GM21447 (cell line): ENCODE data around the gene RNF4.
A peak's percentile ranks its signal among the peaks of the same experiment; 100 is the strongest.
"Not testable (repeated sequence)": the region's sequence is repeated elsewhere in the genome, so short reads cannot be mapped to it uniquely, and the experiment has no call there.

Source experiments
- ATAC-seq: cut with Tn5 transposase; IDR thresholded peaks from one replicate; pipeline ENCODE4 v1.9.1; 2021; ENCODE audit not compliant: unreplicated experiment

RNF4 gene

DNA sequence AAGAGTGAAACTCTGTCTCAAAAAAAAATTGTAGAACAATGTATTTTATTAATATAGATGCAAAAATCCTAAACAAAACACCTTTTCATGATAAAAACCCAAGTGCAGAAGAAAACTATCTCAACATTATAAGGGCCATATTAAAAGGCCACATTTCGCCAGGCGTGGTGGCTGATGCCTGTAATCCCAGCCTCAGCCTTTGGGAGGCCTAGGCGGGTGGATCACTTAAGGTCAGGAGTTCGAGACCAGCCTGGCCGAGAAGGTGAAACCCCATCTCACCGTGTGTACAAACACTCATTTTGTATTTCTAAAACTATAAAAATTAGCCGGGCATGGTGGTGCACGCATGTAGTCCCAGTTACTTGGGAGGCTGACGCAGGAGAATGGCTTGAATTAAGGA, 57.7 kb downstream of the RNF4 start:
- ATAC-seq = no peak

DNA sequence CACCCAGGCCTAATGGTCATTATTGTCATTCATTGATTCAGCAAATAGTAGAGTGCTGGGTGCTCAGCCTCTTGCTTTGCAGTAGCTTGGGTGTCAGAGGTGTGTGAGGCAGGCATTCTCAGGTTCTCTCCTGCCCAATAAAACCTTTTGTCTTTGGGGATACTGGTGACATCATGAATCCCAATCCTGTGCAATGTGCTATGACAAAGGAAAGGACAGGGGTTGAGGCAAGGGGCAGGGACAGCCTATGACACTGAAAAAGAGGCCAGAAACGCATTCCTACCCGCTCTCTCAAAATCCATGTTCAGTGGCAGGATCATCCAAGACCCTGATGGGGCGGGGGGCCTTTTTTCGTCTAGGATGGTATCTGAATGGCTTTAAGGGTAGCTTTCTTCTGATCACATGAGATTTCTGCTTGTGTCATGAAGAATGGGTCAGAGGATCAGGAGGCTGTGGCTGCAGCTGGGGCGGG, 66.0 kb downstream of the RNF4 start:
- ATAC-seq = no peak

DNA sequence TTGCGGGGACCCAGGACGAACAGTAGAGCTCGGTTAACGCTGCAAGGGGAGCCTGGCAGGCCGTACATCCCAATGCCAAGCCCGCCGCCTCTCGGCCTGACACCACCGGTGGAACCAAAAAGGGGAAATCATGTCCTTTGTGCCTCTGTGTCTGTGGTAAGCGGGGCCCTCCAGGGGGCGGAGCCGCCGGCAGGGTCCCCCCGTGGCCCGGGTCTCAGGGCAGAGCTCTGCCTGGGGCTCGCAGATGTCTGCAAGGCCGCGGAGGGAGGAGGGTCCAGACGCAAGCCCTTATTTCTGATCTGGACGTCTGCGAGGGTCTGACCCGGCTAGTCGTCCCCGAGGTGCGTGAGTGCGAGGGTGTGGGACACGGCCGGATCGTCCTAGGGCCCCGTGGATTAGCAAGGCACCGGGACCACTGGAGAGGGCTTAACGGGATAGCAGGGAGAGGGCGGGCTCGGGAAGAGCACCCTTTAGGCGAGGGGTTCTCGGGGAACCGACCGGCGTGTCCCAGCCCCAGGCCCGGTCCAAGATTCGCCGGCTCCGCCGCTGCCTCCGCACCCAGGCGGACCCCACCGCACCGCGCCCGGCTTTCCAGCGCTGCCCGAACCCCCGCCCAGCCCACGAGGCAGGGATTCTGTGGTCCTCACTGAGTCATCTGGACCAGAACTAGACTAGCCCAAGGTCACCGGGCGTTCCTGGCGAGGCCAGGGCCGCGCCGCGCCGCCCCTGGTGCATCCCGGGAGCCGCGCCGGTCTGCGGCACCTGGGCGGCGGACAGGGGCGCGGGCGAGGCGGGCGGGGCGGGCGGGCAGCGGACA, 66.7 kb downstream of the RNF4 start:
- ATAC-seq = peak; percentile 18

DNA sequence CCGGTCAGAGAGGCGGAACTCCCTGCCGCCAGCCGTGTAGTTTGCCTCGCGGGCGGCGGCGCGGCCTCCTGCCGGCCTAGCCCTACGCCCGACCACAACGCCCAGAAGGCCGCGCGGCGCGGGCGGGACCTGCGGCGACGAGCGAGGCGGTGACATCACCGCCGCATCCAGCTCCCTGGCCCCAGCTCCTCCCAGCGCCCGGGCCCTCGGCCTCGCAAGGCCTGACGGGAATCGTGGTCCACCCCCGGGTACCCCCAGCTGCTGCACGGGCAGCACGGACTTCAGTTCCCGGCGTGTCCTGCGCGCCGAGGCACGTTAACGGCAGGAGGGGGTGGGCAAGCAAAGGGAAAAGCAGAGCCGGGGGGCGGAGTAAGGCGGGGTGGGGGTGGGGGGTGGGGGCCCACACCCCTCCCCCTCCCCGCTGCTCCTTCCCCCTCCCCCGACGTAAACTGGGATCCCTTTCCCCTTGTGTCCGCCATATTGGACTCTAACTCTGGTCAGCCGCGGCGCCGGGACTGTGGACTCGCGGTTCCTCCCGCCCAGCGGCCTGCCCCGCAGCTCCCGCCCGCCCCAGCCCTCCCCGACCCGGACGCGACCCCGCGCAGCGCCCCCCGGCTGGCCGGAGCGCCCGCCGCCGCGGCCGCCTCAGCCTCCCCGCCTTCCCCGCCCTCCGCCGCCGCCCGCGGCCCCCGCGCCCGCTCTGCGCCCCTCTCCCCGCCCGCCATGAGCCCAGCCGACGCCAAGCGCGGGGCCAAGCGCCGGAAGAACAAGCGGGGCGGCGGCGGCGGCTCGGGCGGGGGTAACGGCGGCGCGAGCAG, 67.5 kb downstream of the RNF4 start, which contains the start of gene FAM193A:
FAM193A (plus strand) TSS at position 455 of the 818 bp plus-strand sequence; CDS start at position 724, 269 bp downstream.
- ATAC-seq = peak; percentile 83

DNA sequence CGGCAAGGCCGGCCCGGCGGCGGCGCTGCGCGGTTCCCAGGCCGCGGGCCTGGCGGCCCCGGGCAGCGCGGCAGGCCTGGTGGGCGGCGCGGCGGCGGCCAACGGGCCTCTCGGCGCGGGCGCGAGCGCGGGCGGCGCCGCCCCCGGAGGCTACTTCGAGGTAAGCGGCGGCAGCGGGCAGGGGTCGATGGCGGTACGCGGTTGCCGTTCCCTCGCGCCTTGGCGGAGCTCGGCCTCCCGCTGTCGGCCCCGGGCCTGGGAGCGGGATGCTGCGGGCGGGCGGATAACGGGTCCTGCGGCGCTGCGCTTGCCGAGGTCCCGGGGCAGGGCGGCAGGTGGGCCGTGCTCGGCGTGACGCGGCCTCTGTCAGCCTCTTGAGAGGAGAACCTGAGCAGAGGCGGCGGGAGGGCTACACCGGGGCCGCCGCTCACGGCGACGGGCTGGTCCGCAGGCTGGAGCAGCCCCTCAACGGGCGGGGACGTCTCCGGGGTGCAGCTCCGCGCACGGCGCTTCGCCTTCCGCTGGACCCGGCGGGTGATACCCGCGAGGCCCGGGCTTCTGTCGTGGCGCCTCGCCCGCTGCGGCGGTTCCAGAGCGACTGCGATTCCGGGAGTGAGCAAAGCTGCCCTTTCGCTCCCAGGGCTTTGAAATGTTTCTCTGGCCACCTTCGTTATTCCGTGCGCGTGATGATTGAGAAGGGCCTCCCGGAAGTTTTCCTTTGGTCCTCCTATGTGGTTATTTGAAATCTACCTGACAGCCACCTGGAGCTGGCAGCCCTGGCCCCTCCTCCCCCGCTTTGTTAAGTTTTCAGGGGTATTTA, 68.3 kb downstream of the RNF4 start:
- ATAC-seq = peak; percentile 16

DNA sequence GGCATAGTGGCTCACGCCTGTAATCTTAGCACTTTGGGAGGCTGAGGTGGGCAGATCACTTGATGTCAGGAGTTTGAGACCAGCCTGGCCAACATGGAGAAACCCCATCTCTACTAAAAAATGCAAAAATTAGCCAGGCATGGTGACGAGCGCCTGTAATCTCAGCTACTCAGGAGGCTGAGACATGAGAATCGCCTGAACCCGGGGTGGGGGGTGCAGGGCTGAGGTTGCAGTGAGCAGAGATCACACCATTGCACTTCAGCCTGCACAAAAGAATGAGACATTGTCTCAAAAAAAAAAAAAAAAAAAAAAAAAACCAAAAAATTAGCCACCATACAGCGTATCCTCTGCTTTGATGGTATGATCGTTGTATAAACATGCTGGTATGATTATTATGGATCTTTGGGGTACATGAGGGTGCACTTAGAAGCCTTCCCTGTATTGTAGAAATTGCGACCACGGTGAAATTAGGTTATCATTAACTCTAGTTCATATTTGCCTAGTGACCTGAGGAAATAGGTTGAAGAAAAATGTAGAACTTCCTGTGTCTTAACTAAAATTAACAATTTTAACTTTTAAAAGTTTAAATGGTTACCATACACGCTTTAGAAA, 74.8 kb downstream of the RNF4 start:
- not testable (repeated sequence) for ATAC-seq

DNA sequence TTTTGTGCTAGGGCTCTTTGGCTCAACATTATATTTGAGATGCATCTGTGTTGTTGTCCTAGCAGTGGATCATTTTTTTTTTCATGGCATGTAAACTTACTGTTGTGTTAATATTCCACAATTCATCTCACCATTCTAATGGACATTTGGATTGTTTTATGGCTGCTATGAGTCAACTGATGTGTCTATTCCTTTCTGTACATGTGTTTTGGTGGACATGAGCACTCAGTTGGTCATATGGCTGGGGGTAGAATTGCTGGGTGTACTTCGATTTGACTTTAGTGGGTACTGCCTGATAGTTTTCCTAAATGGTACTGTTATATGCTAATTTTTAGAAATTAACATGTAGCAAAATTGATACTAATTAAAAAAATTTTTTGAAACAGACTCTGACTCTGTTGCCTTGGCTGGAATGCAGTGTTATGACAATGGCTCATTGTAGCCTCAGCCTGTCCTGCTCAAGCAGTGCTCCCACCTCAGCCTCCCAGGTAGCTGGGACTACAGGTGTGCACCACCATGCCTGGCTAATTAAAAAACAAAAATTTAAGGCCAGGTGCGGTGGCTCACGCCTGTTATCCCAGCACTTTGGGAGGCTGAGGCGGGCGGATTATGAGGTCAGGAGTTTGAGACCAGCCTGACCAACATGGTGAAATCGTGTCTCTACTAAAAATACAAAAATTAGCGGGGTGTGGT, 76.6 kb downstream of the RNF4 start:
- ATAC-seq = no peak

DNA sequence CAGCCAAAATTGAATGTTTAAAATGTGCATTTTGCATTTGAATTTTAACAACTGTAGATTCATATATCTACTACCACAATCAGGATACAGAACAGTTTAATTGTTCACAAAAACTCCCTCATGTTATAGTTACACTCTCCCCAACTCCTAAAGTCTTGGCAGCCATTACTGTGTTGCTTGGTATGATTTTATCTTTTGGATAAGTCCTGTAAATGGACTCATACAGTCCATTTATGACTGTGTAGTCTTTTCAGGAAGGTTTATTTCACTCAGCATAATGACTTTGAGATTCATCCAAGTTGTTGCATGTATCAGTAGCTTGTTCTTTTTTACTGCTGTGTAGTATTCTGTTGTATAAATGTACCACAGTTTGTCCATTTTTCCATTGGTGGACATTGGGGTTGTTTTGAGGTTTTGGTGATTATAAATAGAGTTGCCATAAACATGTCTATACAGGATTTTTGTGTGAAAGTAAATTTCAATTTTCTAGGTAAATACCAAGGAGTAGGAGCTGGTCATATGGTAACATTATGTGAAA, 77.4 kb downstream of the RNF4 start:
- ATAC-seq = no peak

DNA sequence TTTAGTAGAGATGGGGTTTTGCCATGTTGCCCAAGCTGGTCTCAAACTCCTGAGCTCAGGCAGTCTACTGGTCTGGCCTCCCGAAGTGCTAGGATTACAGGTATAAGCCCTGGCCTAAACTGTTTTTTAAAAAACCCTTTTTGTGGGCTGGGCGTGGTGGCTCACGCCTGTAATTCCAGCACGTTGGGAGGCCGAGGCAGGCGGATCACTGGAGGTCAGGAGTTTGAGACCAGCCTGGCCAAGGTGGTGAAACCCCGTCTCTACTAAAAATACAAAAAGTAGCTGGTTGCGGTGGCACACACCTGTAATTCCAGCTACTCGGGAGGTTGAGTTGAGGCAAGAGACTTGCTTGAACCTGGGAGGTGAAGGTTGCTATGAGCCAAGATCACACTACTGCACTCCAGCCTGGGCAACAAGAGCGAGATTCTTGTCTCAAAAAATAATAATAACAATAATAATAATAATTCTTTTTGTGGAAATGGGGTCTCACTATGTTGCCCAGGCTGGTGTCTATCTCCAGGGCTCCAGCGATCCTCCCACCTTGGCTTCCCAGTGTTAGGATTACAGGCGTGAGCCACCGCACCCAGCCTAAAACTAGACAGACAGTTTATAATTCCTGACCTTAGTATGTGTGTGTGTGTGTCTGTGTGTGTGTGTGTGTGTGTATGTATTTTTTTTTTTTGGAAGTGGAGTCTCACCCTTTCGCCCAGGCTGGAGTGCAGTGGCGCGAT, 78.2 kb downstream of the RNF4 start:
- ATAC-seq = not testable (repeated sequence)

DNA sequence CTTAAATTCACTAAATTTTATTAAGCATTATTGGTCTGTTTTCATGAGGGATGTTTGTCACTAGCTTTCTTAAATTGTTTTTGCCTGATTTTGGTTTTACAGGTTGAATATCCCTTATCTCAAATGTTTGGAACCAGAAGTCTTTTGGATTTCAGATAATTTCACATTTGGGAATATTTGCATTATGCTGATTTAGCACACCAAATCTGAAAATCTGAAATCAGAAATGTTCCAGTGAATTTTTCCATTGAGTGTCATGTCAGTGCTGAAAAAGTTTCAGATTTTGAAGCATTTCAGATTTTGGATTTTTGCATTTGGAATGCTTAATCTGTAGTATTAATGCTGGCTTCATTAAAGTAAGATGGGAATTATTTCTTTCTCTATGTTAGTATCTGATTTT, 82.2 kb downstream of the RNF4 start:
- no peak for ATAC-seq

DNA sequence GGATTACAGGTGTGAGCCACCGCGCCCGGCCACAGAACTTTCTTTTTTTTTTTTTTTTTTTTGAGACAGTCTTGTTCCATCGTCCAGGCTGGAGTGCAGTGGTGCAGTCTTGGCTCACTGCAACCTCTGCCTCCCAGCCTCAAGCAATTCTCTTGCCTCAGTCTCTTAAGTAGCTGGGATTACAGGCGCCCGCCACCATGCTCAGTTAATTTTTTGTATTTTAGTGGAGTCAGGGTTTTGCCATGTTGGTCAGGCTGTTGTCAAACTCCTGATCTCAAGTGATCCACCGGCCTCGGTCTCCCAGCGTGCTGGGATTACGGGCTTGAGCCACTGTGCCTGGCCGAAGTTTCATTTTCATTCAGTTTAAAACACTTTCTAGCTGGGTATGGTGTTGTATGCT, 83.9 kb downstream of the RNF4 start:
- ATAC-seq = no peak

DNA sequence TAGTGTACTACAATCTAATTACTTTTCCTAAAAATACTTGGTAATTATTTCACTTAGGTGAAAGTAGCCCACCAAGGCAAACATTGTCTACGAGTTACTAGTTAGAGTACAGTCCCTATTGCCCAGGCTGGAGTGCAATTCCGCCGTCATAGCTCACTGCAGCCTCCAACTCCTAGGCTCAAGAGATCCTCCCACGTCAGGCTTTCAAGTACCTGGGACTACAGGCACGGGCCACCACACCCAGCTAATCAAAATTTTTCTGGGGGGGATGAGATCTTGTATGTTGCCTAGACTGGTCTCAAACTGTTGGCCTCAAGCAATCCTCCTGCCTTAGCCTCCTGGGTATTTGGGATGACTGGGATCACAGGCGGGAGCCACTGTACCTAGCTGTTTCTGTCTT, 89.4 kb downstream of the RNF4 start:
- no peak for ATAC-seq

DNA sequence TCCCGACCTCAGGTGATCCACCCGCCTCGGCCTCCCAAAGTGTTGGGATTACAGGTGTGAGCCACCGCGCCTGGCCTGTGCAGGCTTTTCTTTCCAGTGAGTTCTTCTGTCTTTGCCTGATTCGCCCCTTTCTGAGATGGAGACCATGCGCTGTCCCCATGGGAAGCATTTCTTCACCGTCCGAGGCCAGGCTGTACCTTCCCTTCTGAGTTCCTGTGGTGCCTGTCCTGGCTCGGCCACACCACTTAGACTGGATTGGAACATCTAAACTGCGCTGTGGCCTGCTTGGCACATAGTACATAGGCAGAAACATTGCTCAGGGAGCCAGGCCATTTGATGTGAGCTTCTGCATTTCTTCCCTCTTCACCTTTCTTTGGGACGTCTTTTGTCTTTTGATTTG, 91.3 kb downstream of the RNF4 start:
- no peak for ATAC-seq
